Measurements from ENCODE around the gene COBL. TPM values are rescaled to one million over a fixed set of nuclear protein-coding genes. Genes with fewer than 3 reads are reported as not detected.

Gene COBL
- total and polyA plus RNA-seq, 2 donors (not counting 3 experiments of a cell fraction or from before 2014, with no cell fraction given): 0.11 TPM; not detected in 1

DNA sequence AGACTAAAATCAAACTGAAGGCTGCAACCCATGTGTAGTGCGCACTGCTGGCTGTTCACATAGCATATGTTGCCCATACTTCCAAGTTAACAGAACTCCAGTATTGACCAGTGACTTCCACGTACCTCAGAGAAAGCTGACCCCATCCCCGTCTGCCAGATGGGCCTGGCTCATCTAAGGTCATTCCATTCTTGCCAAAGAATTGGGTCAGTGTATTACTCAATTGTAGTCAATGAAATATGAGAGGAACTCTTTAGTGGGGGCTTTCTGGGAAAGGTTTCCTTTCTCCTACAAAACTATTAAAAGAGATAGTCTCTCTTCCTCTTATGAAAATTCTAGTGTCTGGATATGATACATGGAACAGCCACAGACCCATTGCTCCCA lies 238.6 kb downstream of the COBL start:
- no peaks in the 10 kb centered on the region for H4K20me1 ChIP-seq (replicated peaks; ENCODE audit: control insufficient read depth, extremely low read depth, insufficient read depth, low read length)
- ChIA-PET CTCF (no interaction called here), POLR2A (no interaction called here)
- H3K9me3 ChIP-seq (replicated peaks; ENCODE audit: control insufficient read depth, insufficient read depth, low read length): no peaks in the 10 kb centered on the region
- BruUV-seq (replicated peaks): no TSS peak
- no peak overlapping the region for H3K9ac ChIP-seq (replicated peaks; ENCODE audit: extremely low read depth, insufficient read depth, low read length)
- no peak for FAIRE-seq
- peaks cover 16% of the 10 kb centered on the region for H3K4me1 ChIP-seq (ENCODE audit: control insufficient read depth, extremely low read depth, insufficient read depth, low read length)
- dilution Hi-C loops (cut with MboI; ENCODE audit: extremely low pct_ligation_motif_present, low sequenced_read_pairs): no loop called here
- H3K27ac ChIP-seq (ENCODE audit: insufficient read depth, low read depth, low read length): no peak overlapping the region
- TF ChIP-seq FOS (IDR thresholded peaks at IDR 0.05; ENCODE audit: borderline replicate concordance, insufficient read depth, low read length) (no peak), POLR2A (IDR thresholded peaks at IDR 0.05; ENCODE audit: low read depth, low read length) (no peak), JUN (IDR thresholded peaks at IDR 0.05; ENCODE audit: borderline replicate concordance, insufficient read depth, insufficient read length, low read depth) (no peak), EZH2 (IDR thresholded peaks at IDR 0.05; ENCODE audit: borderline replicate concordance, low read depth, low read length, severe bottlenecking) (no peak), MYC (IDR thresholded peaks at IDR 0.05; ENCODE audit: low read depth, low read length) (no peak), POLR2AphosphoS5 (IDR thresholded peaks at IDR 0.05; ENCODE audit: insufficient read depth, low read depth, low read length) (no peak), GATA2 (IDR thresholded peaks at IDR 0.05; ENCODE audit: insufficient read depth, insufficient read length, low read depth, low read length) (no peak)
- TF ChIP-seq, protein P1, sequence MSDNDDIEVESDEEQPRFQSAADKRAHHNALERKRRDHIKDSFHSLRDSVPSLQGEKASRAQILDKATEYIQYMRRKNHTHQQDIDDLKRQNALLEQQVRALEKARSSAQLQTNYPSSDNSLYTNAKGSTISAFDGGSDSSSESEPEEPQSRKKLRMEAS (IDR thresholded peaks at IDR 0.05; ENCODE audit: insufficient read depth, insufficient read length): no peak
- TF ChIP-seq, protein P2, sequence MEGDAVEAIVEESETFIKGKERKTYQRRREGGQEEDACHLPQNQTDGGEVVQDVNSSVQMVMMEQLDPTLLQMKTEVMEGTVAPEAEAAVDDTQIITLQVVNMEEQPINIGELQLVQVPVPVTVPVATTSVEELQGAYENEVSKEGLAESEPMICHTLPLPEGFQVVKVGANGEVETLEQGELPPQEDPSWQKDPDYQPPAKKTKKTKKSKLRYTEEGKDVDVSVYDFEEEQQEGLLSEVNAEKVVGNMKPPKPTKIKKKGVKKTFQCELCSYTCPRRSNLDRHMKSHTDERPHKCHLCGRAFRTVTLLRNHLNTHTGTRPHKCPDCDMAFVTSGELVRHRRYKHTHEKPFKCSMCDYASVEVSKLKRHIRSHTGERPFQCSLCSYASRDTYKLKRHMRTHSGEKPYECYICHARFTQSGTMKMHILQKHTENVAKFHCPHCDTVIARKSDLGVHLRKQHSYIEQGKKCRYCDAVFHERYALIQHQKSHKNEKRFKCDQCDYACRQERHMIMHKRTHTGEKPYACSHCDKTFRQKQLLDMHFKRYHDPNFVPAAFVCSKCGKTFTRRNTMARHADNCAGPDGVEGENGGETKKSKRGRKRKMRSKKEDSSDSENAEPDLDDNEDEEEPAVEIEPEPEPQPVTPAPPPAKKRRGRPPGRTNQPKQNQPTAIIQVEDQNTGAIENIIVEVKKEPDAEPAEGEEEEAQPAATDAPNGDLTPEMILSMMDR (IDR thresholded peaks at IDR 0.05; ENCODE audit: extremely low read depth in 1 of 2, insufficient read depth in 1 of 2, low read depth in 1 of 2, low read length in 2 of 2): no peak
- no peaks in the 10 kb centered on the region for H3K9me1 ChIP-seq (replicated peaks; ENCODE audit: control insufficient read depth, extremely low read depth, insufficient read depth, low read length)
- H3K27me3 ChIP-seq (ENCODE audit: control insufficient read depth in 2 of 2, insufficient read depth in 2 of 2, low read length in 2 of 2): peaks cover 0 to 4% of the 10 kb centered on the region in 2 experiments
- no peak overlapping the region for H3K4me3 ChIP-seq (replicated peaks in 1 of 3; ENCODE audit: insufficient read depth in 1 of 3, low read depth in 1 of 3, low read length in 3 of 3)
- no peak for DNase-seq (ENCODE audit: low read depth, low spot score)
- no peak overlapping the region for H3K4me2 ChIP-seq (ENCODE audit: insufficient read depth, low read length)
- H3K79me2 ChIP-seq (ENCODE audit: control insufficient read depth, insufficient read depth, low read length): no peaks in the 10 kb centered on the region
- H3K36me3 ChIP-seq (ENCODE audit: control insufficient read depth in 2 of 2, extremely low read depth in 1 of 2, insufficient read depth in 2 of 2, low read length in 2 of 2): no peaks in the 10 kb centered on the region
- intact Hi-C loops (cut with micrococcal nuclease): no loop called here
- no peak overlapping the region for H2AFZ ChIP-seq (ENCODE audit: low read depth, low read length)
